Measurements from ENCODE around the gene HOXC10. TPM values are rescaled to one million over a fixed set of nuclear protein-coding genes. Genes with fewer than 3 reads are reported as not detected.
A peak's percentile ranks its signal among the peaks of the same experiment; 100 is the strongest.

Gene HOXC10
- total and polyA plus RNA-seq, 2 experiments from 2014 or later: not detected

DNA sequence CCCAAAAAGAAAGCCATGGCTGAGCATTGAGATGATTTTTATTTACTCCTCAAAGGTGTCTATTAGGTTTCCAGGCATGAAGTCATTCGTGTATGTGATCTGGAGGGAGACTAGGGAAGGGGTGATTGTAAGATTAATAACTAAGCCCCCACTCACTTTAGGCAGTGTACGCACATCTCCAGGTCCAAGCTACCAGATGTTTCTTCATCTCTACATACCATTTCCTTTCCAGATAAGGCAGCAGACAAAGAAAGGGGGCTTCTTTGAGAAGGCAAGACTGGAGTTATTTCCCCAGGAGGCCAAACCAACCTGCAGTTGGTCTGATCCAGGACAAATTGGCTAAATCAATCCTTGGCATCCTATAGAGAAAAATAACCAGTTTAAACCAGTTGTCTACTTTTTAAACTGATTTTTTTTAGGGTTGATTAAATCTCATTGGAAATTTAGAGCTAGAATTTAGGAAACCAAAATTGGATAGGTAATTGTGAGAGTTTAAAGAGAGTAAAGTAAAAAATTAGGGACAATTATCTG lies 42.4 kb upstream of the HOXC10 start:
- Mint-ChIP-seq H3K4me3 (no peak overlapping the region), H3K27me3 (ENCODE audit: insufficient read depth, low read depth, poor library complexity) (peaks cover 97% of the 10 kb centered on the region), H3K27ac (no peak overlapping the region), H3K36me3 (ENCODE audit: low read depth) (no peaks in the 10 kb centered on the region; the same call in 2 of the 3 replicates), H3K4me1 (peaks cover 15% of the 10 kb centered on the region), H3K9me3 (no peaks in the 10 kb centered on the region; the same call in 2 of the 3 replicates)
- Histone ChIP-seq H3K9me2 (ENCODE audit: insufficient read depth) (no peaks in the 10 kb centered on the region), H3K4me2 (no peak overlapping the region), H3K36me3 (ENCODE audit: insufficient read depth) (no peaks in the 10 kb centered on the region), H3K27ac (ENCODE audit: low read depth) (no peak overlapping the region), H2AFZ (no peak overlapping the region), H4K20me1 (replicated peaks; ENCODE audit: insufficient read depth) (peaks cover 60% of the 10 kb centered on the region), H3K27me3 (ENCODE audit: insufficient read depth) (peaks cover 100% of the 10 kb centered on the region), H3F3A (replicated peaks; ENCODE audit: low read depth) (peaks cover 34% of the 10 kb centered on the region), H3K4me1 (ENCODE audit: insufficient read depth) (peaks cover 28% of the 10 kb centered on the region; the same call in 1 of the 2 replicates), H3K79me2 (replicated peaks; ENCODE audit: insufficient read depth) (no peaks in the 10 kb centered on the region), H3K4me3 (no peak overlapping the region)
- ATAC-seq: no peak
- DNase-seq (ENCODE audit: low spot score): no peak
- TF ChIP-seq EZH2phosphoT487 (IDR thresholded peaks at IDR 0.05; ENCODE audit: unreplicated experiment) (peak; percentile 22), ETS1 (IDR thresholded peaks at IDR 0.05) (no peak), POLR2AphosphoS5 (IDR thresholded peaks at IDR 0.05; ENCODE audit: low read depth) (no peak), EZH2 (IDR thresholded peaks at IDR 0.05; ENCODE audit: low read depth, unreplicated experiment) (peak; percentile 92)
- TF ChIP-seq, protein P1, sequence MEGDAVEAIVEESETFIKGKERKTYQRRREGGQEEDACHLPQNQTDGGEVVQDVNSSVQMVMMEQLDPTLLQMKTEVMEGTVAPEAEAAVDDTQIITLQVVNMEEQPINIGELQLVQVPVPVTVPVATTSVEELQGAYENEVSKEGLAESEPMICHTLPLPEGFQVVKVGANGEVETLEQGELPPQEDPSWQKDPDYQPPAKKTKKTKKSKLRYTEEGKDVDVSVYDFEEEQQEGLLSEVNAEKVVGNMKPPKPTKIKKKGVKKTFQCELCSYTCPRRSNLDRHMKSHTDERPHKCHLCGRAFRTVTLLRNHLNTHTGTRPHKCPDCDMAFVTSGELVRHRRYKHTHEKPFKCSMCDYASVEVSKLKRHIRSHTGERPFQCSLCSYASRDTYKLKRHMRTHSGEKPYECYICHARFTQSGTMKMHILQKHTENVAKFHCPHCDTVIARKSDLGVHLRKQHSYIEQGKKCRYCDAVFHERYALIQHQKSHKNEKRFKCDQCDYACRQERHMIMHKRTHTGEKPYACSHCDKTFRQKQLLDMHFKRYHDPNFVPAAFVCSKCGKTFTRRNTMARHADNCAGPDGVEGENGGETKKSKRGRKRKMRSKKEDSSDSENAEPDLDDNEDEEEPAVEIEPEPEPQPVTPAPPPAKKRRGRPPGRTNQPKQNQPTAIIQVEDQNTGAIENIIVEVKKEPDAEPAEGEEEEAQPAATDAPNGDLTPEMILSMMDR (conservative IDR thresholded peaks at IDR 0.05; ENCODE audit: low read depth in 2 of 2): no peak

DNA sequence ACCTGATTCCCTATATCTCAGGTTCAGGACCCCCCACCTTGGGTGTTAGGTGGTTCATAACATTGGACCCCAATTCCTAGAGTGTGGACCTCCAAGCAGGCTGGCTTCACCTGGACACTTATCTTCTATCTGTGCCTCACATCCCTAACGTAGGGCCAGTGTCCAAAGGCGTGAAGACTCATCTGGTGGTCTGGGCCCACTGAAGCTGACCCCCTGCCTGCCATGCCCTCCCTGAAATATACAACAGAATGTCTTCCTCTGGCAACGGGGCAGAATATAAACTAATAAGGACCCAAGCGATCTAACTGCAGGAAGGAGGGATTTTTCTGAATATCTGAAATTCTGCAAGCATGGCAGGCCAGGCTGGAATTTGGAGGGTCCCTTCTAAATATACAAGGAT lies 40.7 kb upstream of the HOXC10 start:
- H3F3A ChIP-seq (replicated peaks; ENCODE audit: low read depth): peaks cover 28% of the 10 kb centered on the region
- DNase-seq (ENCODE audit: low spot score) (no peak), ATAC-seq (no peak)
- H3K27ac ChIP-seq (ENCODE audit: low read depth): no peak overlapping the region
- H3K27me3 ChIP-seq (ENCODE audit: insufficient read depth): peaks cover 100% of the 10 kb centered on the region
- Mint-ChIP-seq H3K4me1 (peaks cover 14% of the 10 kb centered on the region), H3K4me3 (no peak overlapping the region), H3K27me3 (ENCODE audit: insufficient read depth, low read depth, poor library complexity) (peaks cover 99% of the 10 kb centered on the region), H3K27ac (no peak overlapping the region), H3K9me3 (no peaks in the 10 kb centered on the region; the same call in 2 of the 3 replicates), H3K36me3 (ENCODE audit: low read depth) (no peaks in the 10 kb centered on the region; the same call in 2 of the 3 replicates)
- H4K20me1 ChIP-seq (replicated peaks; ENCODE audit: insufficient read depth): peaks cover 70% of the 10 kb centered on the region
- H3K4me1 ChIP-seq (ENCODE audit: insufficient read depth): peaks cover 23% of the 10 kb centered on the region; the same call in 1 of the 2 replicates
- H3K4me2 ChIP-seq: no peak overlapping the region
- no peaks in the 10 kb centered on the region for H3K79me2 ChIP-seq (replicated peaks; ENCODE audit: insufficient read depth)
- H2AFZ ChIP-seq: no peak overlapping the region
- no peaks in the 10 kb centered on the region for H3K9me2 ChIP-seq (ENCODE audit: insufficient read depth)
- H3K36me3 ChIP-seq (ENCODE audit: insufficient read depth): no peaks in the 10 kb centered on the region
- no peak overlapping the region for H3K4me3 ChIP-seq
- TF ChIP-seq ZNF331 (CRISPR knock-in tag; IDR thresholded peaks at IDR 0.05; ENCODE audit: low read depth) (no peak), EZH2 (IDR thresholded peaks at IDR 0.05; ENCODE audit: low read depth, unreplicated experiment) (no peak), ZNF462 (CRISPR knock-in tag; IDR thresholded peaks at IDR 0.05) (no peak), NANOG (IDR thresholded peaks at IDR 0.05; ENCODE audit: borderline replicate concordance) (no peak), CREB1 (CRISPR knock-in tag; IDR thresholded peaks at IDR 0.05; ENCODE audit: low read depth) (no peak), ZNF114 (CRISPR knock-in tag; IDR thresholded peaks at IDR 0.05) (no peak), POLR2AphosphoS5 (IDR thresholded peaks at IDR 0.05; ENCODE audit: low read depth) (no peak)
- TF ChIP-seq, protein P1 (conservative IDR thresholded peaks at IDR 0.05; ENCODE audit: low read depth in 2 of 2): no peak

Measured in GM23338 (cell line).